H1 (cell line): Measurements from ENCODE around the gene SULT2B1. TPM values are rescaled to one million over a fixed set of nuclear protein-coding genes. Genes with fewer than 3 reads are reported as not detected.
A peak's percentile ranks its signal among the peaks of the same experiment; 100 is the strongest.

Experiments used
- CTCF ChIA-PET: fragments of 300-600 bp; sonication (Branson Sonifier 250); formaldehyde crosslinking; loops from one replicate; lab custom pipeline; 2021; ENCODE audit not compliant: partially characterized antibody; lab: Charles Lee
- POLR2A ChIA-PET: fragments of 300-600 bp; sonication (Branson Sonifier 250); formaldehyde crosslinking; loops from one replicate; lab custom pipeline; 2021; ENCODE audit warnings: inconsistent platforms; ENCODE audit not compliant: partially characterized antibody; lab: Charles Lee
- DNase-seq, 2 experiments: peaks; one replicate each; pipeline versions ENCODE4 v3.0.0 to v3.0.0-alpha.2; 2010 to 2022; ENCODE audit warnings: low spot score in 2 of 2, low read depth in 1 of 2, mixed read lengths in 1 of 2
- FAIRE-seq: peaks from 2 replicates; lab custom pipeline; 2011; peaks lifted over from hg19 to GRCh38; lab: Jason Lieb, UNC
- H2AFZ ChIP-seq: 2 replicates; pipeline ENCODE4 v1.8.1; 2012; ENCODE audit warnings: low read length, inconsistent platforms
- H2AK5ac ChIP-seq: 2 replicates; pipeline ENCODE4 v1.6.1; 2013; ENCODE audit warnings: low read depth, low read length
- H2BK120ac ChIP-seq: replicated peaks from 2 replicates; pipeline ENCODE3; 2013; ENCODE audit warnings: low read depth, low read length, inconsistent platforms
- H2BK12ac ChIP-seq: 2 replicates; pipeline ENCODE4 v1.6.1; 2013; ENCODE audit warnings: low read depth, low read length
- H2BK15ac ChIP-seq: 2 replicates; pipeline ENCODE4 v1.6.1; 2013; ENCODE audit warnings: low read length
- H2BK20ac ChIP-seq: 2 replicates; pipeline ENCODE4 v1.6.1; 2013; ENCODE audit warnings: low read length
- H2BK5ac ChIP-seq: 2 replicates; pipeline ENCODE4 v1.6.1; 2013; ENCODE audit warnings: low read depth, low read length
- H3K14ac ChIP-seq: 2 replicates; pipeline ENCODE4 v1.6.1; 2013; ENCODE audit warnings: inconsistent platforms; ENCODE audit not compliant: insufficient read length
- H3K18ac ChIP-seq: 2 replicates; pipeline ENCODE4 v1.6.1; 2013; ENCODE audit warnings: low read length; ENCODE audit errors: extremely low read depth
- H3K23ac ChIP-seq: 2 replicates; pipeline ENCODE4 v1.6.1; 2013; ENCODE audit warnings: inconsistent platforms; ENCODE audit not compliant: insufficient read length
- H3K23me2 ChIP-seq: 2 replicates; pipeline ENCODE4 v1.6.1; 2013; ENCODE audit warnings: low read depth, low read length
- H3K27ac ChIP-seq: 2 replicates; pipeline ENCODE4 v1.6.1; 2011; ENCODE audit warnings: low read depth, low read length, inconsistent platforms
- H3K27me3 ChIP-seq, 4 experiments: replicated peaks in 1 of 4; 1 replicate in 1 of 4; 2 replicates in 3 of 4; pipeline versions ENCODE4 v1.6.1 to v1.8.1; 2011 to 2013; ENCODE audit warnings: low read length in 3 of 4, mild to moderate bottlenecking in 3 of 4, inconsistent platforms in 2 of 4, mixed read lengths in 2 of 4, moderate library complexity in 1 of 4; ENCODE audit not compliant: control insufficient read depth in 3 of 4, insufficient read depth in 3 of 4; ENCODE audit errors: extremely low read depth in 1 of 4
- H3K36me3 ChIP-seq, 4 experiments: 2 replicates each; pipeline versions ENCODE4 v1.6.1 to v1.8.1; 2011 to 2013; ENCODE audit warnings: mild to moderate bottlenecking in 4 of 4, low read length in 3 of 4, moderate library complexity in 2 of 4, control low read depth in 1 of 4, inconsistent platforms in 1 of 4; ENCODE audit not compliant: insufficient read depth in 4 of 4, control insufficient read depth in 2 of 4
- H3K4ac ChIP-seq: replicated peaks from 2 replicates; pipeline ENCODE3; 2013; ENCODE audit warnings: low read length, low read depth, mixed read lengths, inconsistent platforms; ENCODE audit not compliant: insufficient read length
- H3K4me1 ChIP-seq, 4 experiments: replicated peaks in 1 of 4; 1 replicate in 1 of 4; 2 replicates in 3 of 4; pipeline versions ENCODE4 v1.6.1 to v1.8.1; 2011 to 2013; ENCODE audit warnings: low read length in 3 of 4, inconsistent platforms in 2 of 4, mixed read lengths in 1 of 4; ENCODE audit not compliant: insufficient read depth in 4 of 4, control insufficient read depth in 3 of 4
- H3K4me2 ChIP-seq, 2 experiments: 2 replicates each; pipeline versions ENCODE4 v1.6.1 to v1.8.1; 2011 to 2013; ENCODE audit warnings: low read depth in 2 of 2, low read length in 2 of 2, control low read depth in 1 of 2, inconsistent platforms in 1 of 2, mild to moderate bottlenecking in 1 of 2; ENCODE audit not compliant: insufficient read depth in 1 of 2
- H3K4me3 ChIP-seq, 4 experiments: fragments of 200-600, 300-600 bp in 1 of 4; sonication (generic), shearing (Covaris generic), sonication (Bioruptor Twin) in 1 of 4; 2 replicates each; pipeline versions ENCODE4 v1.5.1 to v1.8.1; 2011 to 2016; ENCODE audit warnings: low read length in 4 of 4, low read depth in 3 of 4, control low read depth in 2 of 4, inconsistent platforms in 2 of 4, mild to moderate bottlenecking in 2 of 4, mixed read lengths in 1 of 4, moderate library complexity in 1 of 4; ENCODE audit not compliant: insufficient read depth in 2 of 4; ENCODE audit errors: extremely low read depth in 1 of 4
- H3K56ac ChIP-seq: replicated peaks from 2 replicates; pipeline ENCODE3; 2013; ENCODE audit warnings: low read depth, mild to moderate bottlenecking, mixed read lengths, low read length, inconsistent platforms; ENCODE audit not compliant: insufficient read length
- H3K79me1 ChIP-seq: 2 replicates; pipeline ENCODE4 v1.6.1; 2013; ENCODE audit warnings: low read depth, low read length, control low read depth
- H3K79me2 ChIP-seq, 2 experiments: 2 replicates each; pipeline versions ENCODE4 v1.6.1 to v1.8.1; 2012 to 2013; ENCODE audit warnings: low read length in 2 of 2, mild to moderate bottlenecking in 2 of 2, inconsistent platforms in 1 of 2; ENCODE audit not compliant: insufficient read depth in 2 of 2, control insufficient read depth in 1 of 2
- H3K9ac ChIP-seq, 4 experiments: replicated peaks in 1 of 4; 1 replicate in 1 of 4; 2 replicates in 3 of 4; pipeline versions ENCODE4 v1.6.1 to v1.8.1; 2011 to 2013; ENCODE audit warnings: low read depth in 3 of 4, low read length in 3 of 4, control low read depth in 2 of 4, mild to moderate bottlenecking in 2 of 4, moderate library complexity in 2 of 4, inconsistent platforms in 1 of 4; ENCODE audit errors: extremely low read depth in 1 of 4
- H3K9me3 ChIP-seq, 2 experiments: 2 replicates each; pipeline versions ENCODE4 v1.6.1 to v1.8.1; 2012 to 2013; ENCODE audit warnings: mild to moderate bottlenecking in 2 of 2, moderate library complexity in 2 of 2, control low read depth in 1 of 2, inconsistent platforms in 1 of 2, low read depth in 1 of 2, low read length in 1 of 2, mixed read lengths in 1 of 2; ENCODE audit not compliant: insufficient read depth in 2 of 2
- H4K20me1 ChIP-seq, 2 experiments: replicated peaks in 1 of 2; 2 replicates each; pipeline versions ENCODE3 to v1.8.1; 2011 to 2013; ENCODE audit warnings: inconsistent platforms in 2 of 2, low read length in 2 of 2, mild to moderate bottlenecking in 1 of 2; ENCODE audit not compliant: insufficient read depth in 2 of 2, control insufficient read depth in 1 of 2
- H4K5ac ChIP-seq: 2 replicates; pipeline ENCODE4 v1.6.1; 2013; ENCODE audit warnings: low read length, low read depth, mixed read lengths, inconsistent platforms; ENCODE audit not compliant: insufficient read length
- H4K8ac ChIP-seq: 2 replicates; pipeline ENCODE4 v1.8.0; 2013; ENCODE audit warnings: mild to moderate bottlenecking, moderate library complexity, low read length, inconsistent platforms; ENCODE audit not compliant: insufficient read depth; ENCODE audit errors: extremely low read depth
- H4K91ac ChIP-seq: replicated peaks from 2 replicates; pipeline ENCODE3; 2013; ENCODE audit warnings: low read length, mixed read lengths, inconsistent platforms; ENCODE audit not compliant: insufficient read length
- HDAC6 ChIP-seq: IDR thresholded peaks from one replicate; pipeline ENCODE4 v1.7.1; 2012; ENCODE audit warnings: low read depth, mild to moderate bottlenecking, inconsistent platforms, low read length, moderate library complexity
- WGBS, 2 experiments: shearing (Covaris generic) in 1 of 2; methylation state at CpG; one replicate each; pipeline versions ENCODE4 v1.1.6 to v1.1.7; 2013 to 2015; ENCODE audit warnings: low lambda C conversion rate in 2 of 2, mixed read lengths in 2 of 2, inconsistent platforms in 1 of 2, low coverage in 1 of 2, missing lambda C conversion rate in 1 of 2; ENCODE audit not compliant: insufficient replicate concordance in 2 of 2, insufficient coverage in 1 of 2, insufficient read length in 1 of 2; ENCODE audit errors: extremely low coverage in 1 of 2, missing lambda C conversion rate in 1 of 2; 5-methylcytosine and 5-hydroxymethylcytosine counted together
- polyA plus RNA-seq, 7 experiments: library from polyadenylated mRNA; depleted of rRNA in 3 of 7; stranded (reverse) in 5 of 7; unstranded in 2 of 7; fragments of >200 nt in 5 of 7; fragments of 200-250 nt in 2 of 7; gene quantifications; 1 replicate in 5 of 7; 2 replicates in 1 of 7; 4 replicates in 1 of 7; pipeline versions ENCODE4 v1.2.1 to v1.2.3, GENCODE V29; 2011 to 2013; ENCODE audit warnings: missing spikeins in 2 of 7, mixed read lengths in 2 of 7
- total RNA-seq: library from RNA; stranded (reverse); fragmentation: NEBNext Ultra II Directional; extraction: Animal tissue kit (Norgen Biotek cat#: 25700); gene quantifications from 2 replicates; pipeline ENCODE4 v1.2.1, GENCODE V29; 2021

Gene SULT2B1
- total and polyA plus RNA-seq, 2 of the 8 experiments (the other 6 are each of a cell fraction or from before 2014, with no cell fraction given), result 1.5 to 2.6 TPM

- Histone ChIP-seq H4K20me1 (no peaks in the 10 kb centered on the region), H3K27me3 (peaks cover 0 to 2% (median 0%) of the 10 kb centered on the region in 4 experiments; a peak in 2 of 7 replicates), H3K79me1 (no peaks in the 10 kb centered on the region), H3K4ac (no peak within 1 kb of the TSS), H3K4me1 (peaks cover 9 to 28% (median 19%) of the 10 kb centered on the region in 4 experiments), H3K18ac (peak within 1 kb of the TSS; percentile 93), H3K27ac (peak within 1 kb of the TSS; percentile 89), H3K9me3 (no peaks in the 10 kb centered on the region), H2BK20ac (no peak within 1 kb of the TSS), H3K4me3 (peak within 1 kb of the TSS; percentile 58 to 74 (median 68)), H3K9ac (peak within 1 kb of the TSS in 3 of 4 experiments; percentile 64 to 72 (median 66); a peak in 6 of 7 replicates), H3K36me3 (no peaks in the 10 kb centered on the region), H2AFZ (no peak within 1 kb of the TSS), H4K5ac (peak within 1 kb of the TSS; percentile 24), H3K23me2 (peaks cover 25% of the 10 kb centered on the region), H3K4me2 (peak within 1 kb of the TSS; percentile 94 to 95), H3K23ac (no peak within 1 kb of the TSS), H4K8ac (no peak within 1 kb of the TSS; the same call in 1 of the 2 replicates), H3K14ac (no peak within 1 kb of the TSS), H2BK12ac (no peak within 1 kb of the TSS; the same call in 1 of the 2 replicates), H2BK120ac (no peak within 1 kb of the TSS), H2BK5ac (peak within 1 kb of the TSS; percentile 95), H4K91ac (peak within 1 kb of the TSS; percentile 18), H2BK15ac (no peak within 1 kb of the TSS), H2AK5ac (no peak within 1 kb of the TSS), H3K79me2 (no peaks in the 10 kb centered on the region), H3K56ac (peak within 1 kb of the TSS; percentile 18)
- CTCF ChIA-PET, result interaction anchor here (1.1 kb wide), 1 partner anchor 130 kb away, joined by 5 read pairs; no protein-coding TSS in a partner anchor
- POLR2A ChIA-PET, result interaction anchor here (1.0 to 30.9 kb wide), 3 partner anchors 9 to 237 kb away, joined by 3 to 788 read pairs (median 4); partner anchors contain the start of genes FAM83E, RPL18, SPACA4 and SPHK2
- WGBS, 2 experiments, result 2% methylated on average over 37 of the region's 40 CpGs; no CpG with 5 or more reads in 1 of the 2 experiments
- FAIRE-seq (no peak), DNase-seq (peak in 1 of 2 experiments; percentile 74)
- TF ChIP-seq HDAC6, result no peak
Observed at GRCh38 chr19:48636859-48637448, 85.0 kb downstream of the SULT2B1 start, which contains the start of gene DBP. DBP (minus strand) TSS chr19:48637379; CDS start chr19:48636994, 385 bp downstream.
